ENCODE measurements around the gene ARHGAP44. TPM values are rescaled to one million over a fixed set of nuclear protein-coding genes. Genes with fewer than 3 reads are reported as not detected.

ARHGAP44 gene
- total and polyA plus RNA-seq, 10 donors = 0.54 to 2.6 (median 1.6) TPM

DNA sequence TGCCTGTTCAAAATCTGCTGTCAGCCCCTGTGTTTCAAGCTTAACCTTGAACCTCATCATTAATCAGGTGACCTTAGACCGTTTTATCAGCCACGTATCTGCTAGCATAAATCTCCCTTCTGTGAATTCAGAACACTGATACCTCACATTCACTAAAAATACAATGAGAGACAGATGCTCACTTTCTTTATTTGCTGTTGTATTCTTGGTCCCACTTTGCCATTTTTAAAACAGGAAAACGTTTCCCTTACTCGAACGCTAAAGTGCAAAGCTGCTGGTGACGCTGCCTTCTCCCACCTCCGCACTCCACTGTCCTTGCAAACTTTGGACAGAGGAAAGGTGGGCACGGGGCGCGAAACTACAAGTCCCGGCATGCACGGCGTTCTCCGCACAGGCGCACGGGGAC is 220 bp upstream of the ARHGAP44 start:
- Histone ChIP-seq H3K4me3 (peak overlapping the region; percentile 49 to 90 (median 69)), H3K36me3 (no peaks in the 10 kb centered on the region), H3K27ac (peak overlapping the region in 3 of 8 donors; percentile 15 to 48 (median 45)), H3K27me3 (replicated peaks in 1 of 7) (peaks cover 0 to 66% (median 24%) of the 10 kb centered on the region in 7 donors), H3K4me1 (peaks cover 0 to 17% (median 11%) of the 10 kb centered on the region in 6 donors), H3K9me3 (no peaks in the 10 kb centered on the region)
- WGBS, 5 donors = 0 to 1% (median 1%) methylated on average over 14 to 16 of the region's 16 CpGs
- DNase-seq = no peak
- TF ChIP-seq POLR2AphosphoS5 (IDR thresholded peaks at IDR 0.05) (no peak), POLR2A (IDR thresholded peaks at IDR 0.05) (no peak)
- TF ChIP-seq, protein P1, sequence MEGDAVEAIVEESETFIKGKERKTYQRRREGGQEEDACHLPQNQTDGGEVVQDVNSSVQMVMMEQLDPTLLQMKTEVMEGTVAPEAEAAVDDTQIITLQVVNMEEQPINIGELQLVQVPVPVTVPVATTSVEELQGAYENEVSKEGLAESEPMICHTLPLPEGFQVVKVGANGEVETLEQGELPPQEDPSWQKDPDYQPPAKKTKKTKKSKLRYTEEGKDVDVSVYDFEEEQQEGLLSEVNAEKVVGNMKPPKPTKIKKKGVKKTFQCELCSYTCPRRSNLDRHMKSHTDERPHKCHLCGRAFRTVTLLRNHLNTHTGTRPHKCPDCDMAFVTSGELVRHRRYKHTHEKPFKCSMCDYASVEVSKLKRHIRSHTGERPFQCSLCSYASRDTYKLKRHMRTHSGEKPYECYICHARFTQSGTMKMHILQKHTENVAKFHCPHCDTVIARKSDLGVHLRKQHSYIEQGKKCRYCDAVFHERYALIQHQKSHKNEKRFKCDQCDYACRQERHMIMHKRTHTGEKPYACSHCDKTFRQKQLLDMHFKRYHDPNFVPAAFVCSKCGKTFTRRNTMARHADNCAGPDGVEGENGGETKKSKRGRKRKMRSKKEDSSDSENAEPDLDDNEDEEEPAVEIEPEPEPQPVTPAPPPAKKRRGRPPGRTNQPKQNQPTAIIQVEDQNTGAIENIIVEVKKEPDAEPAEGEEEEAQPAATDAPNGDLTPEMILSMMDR (IDR thresholded peaks at IDR 0.05 in 8 of 11, conservative IDR thresholded peaks at IDR 0.05 in 3 of 11) = no peak
- intact Hi-C loops (cut with DNase I; ENCODE audit: low total_unique reads) = no loop called here

DNA sequence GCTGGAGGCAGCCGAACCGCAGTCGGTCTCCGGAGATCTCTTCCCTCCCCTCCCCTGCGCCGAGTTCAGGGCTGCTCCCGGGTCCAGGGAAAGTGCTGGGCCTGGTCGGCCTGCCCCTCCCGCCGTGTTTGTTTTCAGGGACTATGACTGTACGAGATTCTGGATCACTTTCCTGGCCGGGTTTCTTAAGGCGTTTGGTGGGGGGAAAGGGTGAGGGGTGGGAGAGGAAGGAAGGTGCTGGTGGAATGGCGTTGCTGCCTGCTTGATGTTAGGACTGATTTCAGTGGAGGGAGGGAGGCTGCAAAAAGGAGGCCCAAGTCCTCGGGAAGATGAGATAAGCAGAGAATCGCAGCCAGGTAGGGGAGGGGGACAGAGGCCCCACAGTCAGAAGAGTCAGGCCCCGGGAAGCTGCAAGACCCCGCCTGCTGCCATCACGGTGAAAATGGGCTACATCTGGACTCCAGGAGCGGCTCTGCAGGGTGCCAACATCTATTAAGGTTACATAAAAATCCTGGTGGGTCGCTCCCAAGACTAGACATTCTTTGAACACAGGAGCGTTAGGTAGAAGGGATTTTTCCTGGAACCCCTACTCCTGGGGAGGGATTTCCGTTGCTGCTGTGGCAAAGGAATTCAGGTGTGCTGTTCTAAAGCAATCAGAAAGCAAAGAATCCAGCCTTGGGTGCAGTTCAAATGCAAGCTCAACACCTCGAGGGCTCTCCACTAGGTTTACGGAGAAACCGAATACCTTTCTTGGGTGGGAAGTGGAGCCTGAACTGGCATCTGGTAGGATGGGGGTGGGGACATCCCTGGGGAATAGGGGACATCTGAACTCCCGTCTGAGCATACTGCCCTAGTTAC is 1.2 kb downstream of the ARHGAP44 start:
- no peak for DNase-seq
- Histone ChIP-seq H3K9me3 (no peaks in the 10 kb centered on the region), H3K4me3 (peak overlapping the region; percentile 49 to 90 (median 69)), H3K27ac (no peak overlapping the region), H3K27me3 (replicated peaks in 1 of 7) (peaks cover 0 to 66% (median 24%) of the 10 kb centered on the region in 7 donors), H3K4me1 (peaks cover 0 to 17% (median 11%) of the 10 kb centered on the region in 6 donors), H3K36me3 (no peaks in the 10 kb centered on the region)
- no peak for TF ChIP-seq POLR2A (IDR thresholded peaks at IDR 0.05)
- TF ChIP-seq, protein P1 (IDR thresholded peaks at IDR 0.05 in 8 of 11, conservative IDR thresholded peaks at IDR 0.05 in 3 of 11) = no peak
- TF ChIP-seq POLR2AphosphoS5 (IDR thresholded peaks at IDR 0.05) = no peak
- intact Hi-C loops (cut with DNase I; ENCODE audit: low total_unique reads) = no loop called here
- WGBS, 5 donors = 16 to 25% (median 18%) methylated on average over 24 to 27 of the region's 27 CpGs

DNA sequence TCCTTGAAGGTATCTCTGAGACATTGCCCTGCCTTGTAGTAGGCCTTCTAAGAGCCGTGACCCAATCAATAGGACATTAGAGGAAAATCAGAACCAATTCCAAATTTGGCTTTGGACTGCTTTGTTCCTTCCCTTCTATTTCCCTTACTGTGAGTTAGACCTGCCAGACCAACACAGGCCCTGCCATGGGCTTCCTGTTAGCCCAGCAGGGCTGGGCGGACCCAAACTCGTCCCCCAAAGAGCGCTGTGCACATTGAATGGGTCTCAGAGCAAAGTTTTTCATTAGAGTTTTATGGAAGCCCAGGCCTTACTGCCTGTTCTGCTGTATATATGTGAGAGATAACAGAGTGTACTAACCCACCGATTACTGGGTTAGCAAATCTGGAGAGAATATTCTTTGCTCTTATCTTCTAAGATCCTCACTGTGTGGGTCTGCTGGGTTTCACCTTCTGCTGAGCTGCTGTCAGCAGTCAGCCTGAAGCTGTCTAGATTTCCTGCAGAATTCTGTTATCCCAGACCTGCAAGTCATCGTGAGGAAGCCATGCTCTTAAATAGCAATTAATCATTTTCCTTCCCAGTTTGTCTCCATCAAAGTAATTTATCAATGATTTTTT is 5.7 kb downstream of the ARHGAP44 start:
- WGBS, 5 donors = 53 to 70% (median 59%) methylated on average over 6 of the region's 6 CpGs
- Histone ChIP-seq H3K9me3 (peaks cover 0 to 14% (median 8%) of the 10 kb centered on the region in 8 donors), H3K4me1 (peaks cover 0 to 9% (median 4%) of the 10 kb centered on the region in 6 donors), H3K36me3 (no peaks in the 10 kb centered on the region), H3K4me3 (no peak overlapping the region), H3K27me3 (replicated peaks in 1 of 7) (peaks cover 0 to 29% (median 9%) of the 10 kb centered on the region in 7 donors), H3K27ac (no peak overlapping the region)
- intact Hi-C loops (cut with DNase I; ENCODE audit: low total_unique reads) = no loop called here
- TF ChIP-seq, protein P1 (IDR thresholded peaks at IDR 0.05 in 8 of 11, conservative IDR thresholded peaks at IDR 0.05 in 3 of 11) = no peak
- TF ChIP-seq POLR2AphosphoS5 (IDR thresholded peaks at IDR 0.05) = no peak
- no peak for TF ChIP-seq POLR2A (IDR thresholded peaks at IDR 0.05)
- no peak for DNase-seq

DNA sequence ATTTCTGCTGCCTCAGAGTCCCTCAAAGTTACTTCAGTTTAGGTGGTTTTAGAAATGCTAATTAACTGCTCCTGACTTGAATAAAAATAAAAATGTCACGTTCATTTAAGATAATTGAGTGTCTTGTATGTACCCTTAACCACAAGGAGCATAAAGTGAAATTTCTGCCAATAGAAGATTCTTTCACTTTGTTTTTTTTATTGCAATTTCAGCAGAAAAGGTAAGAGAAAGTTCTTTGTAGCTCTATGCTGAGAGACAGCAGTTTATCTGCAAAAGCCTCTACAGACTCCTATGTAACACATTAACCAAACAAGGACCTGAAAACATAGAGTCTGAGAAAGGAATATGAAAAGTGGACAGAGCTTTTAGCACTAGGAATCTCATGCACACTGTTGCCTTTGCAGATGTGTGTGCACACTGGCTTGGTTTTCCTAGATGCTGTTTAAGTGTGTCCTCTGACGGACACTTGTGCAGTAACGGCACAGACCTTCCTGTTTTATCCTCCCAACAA is 11.6 kb downstream of the ARHGAP44 start:
- no peaks in the 10 kb centered on the region for H3K36me3 ChIP-seq
- DNase-seq = no peak
- WGBS, 5 donors = 54 to 63% (median 58%) methylated on average over 3 of the region's 3 CpGs
- H3K9me3 ChIP-seq = peaks cover 0 to 14% (median 9%) of the 10 kb centered on the region in 8 donors
- intact Hi-C loops (cut with DNase I; ENCODE audit: low total_unique reads) = no loop called here
- H3K27ac ChIP-seq = no peak overlapping the region
- H3K4me1 ChIP-seq = no peaks in the 10 kb centered on the region
- TF ChIP-seq, protein P1 (IDR thresholded peaks at IDR 0.05 in 8 of 11, conservative IDR thresholded peaks at IDR 0.05 in 3 of 11) = no peak
- TF ChIP-seq POLR2A (IDR thresholded peaks at IDR 0.05) = no peak
- H3K4me3 ChIP-seq = no peak overlapping the region
- peaks cover 0 to 5% (median 0%) of the 10 kb centered on the region in 7 donors for H3K27me3 ChIP-seq (replicated peaks in 1 of 7)

Measured in spleen (tissue), 11 donors.